A549 (cell line): ENCODE results near the gene ZNF558. TPM values are rescaled to one million over a fixed set of nuclear protein-coding genes. Genes with fewer than 3 reads are reported as not detected.

ENCODE experiments used
- ATAC-seq, 2 experiments: fragments of 200-7000 bp in 1 of 2; fragments of >200 bp in 1 of 2; cut with Nextera tagmentation in 1 of 2; cut with Tn5 transposase in 1 of 2; 3 replicates each; pipeline versions ENCODE4 v1.8.0 to v1.9.1; 2018 to 2020; ENCODE audit warnings: mild to moderate bottlenecking in 1 of 2, moderate library complexity in 1 of 2
- CTCF ChIA-PET: fragments of 300-600 bp; sonication (Branson Sonifier 250); formaldehyde crosslinking; extraction: SDS; loops from one replicate; lab custom pipeline; 2021; ENCODE audit warnings: antibody characterized with exemption, inconsistent platforms; lab: Yijun Ruan, JAX
- POLR2A ChIA-PET: fragments of 350-600 bp; formaldehyde crosslinking; extraction: SDS; loops from one replicate; lab custom pipeline; 2021; ENCODE audit warnings: antibody characterized with exemption, inconsistent platforms; lab: Yijun Ruan, JAX
- DNase-seq, 2 experiments: peaks; one replicate each; pipeline versions ENCODE4 v3.0.0 to v3.0.0-alpha.2; 2011 to 2016; ENCODE audit warnings: low read depth in 1 of 2, low spot score in 1 of 2
- FAIRE-seq: peaks from 2 replicates; lab custom pipeline; 2011; peaks lifted over from hg19 to GRCh38; lab: Jason Lieb, UNC
- H3K27ac ChIP-seq, 2 experiments: fragments of >200 bp; sonication (Bioruptor Twin); formaldehyde crosslinking; 3 replicates each; pipeline ENCODE4 v1.5.1; 2016 to 2017
- H3K4me1 ChIP-seq: fragments of >200 bp; sonication (Bioruptor Twin); formaldehyde crosslinking; 3 replicates; pipeline ENCODE4 v1.6.1; 2016
- H3K4me2 ChIP-seq: fragments of >200 bp; sonication (Bioruptor Twin); formaldehyde crosslinking; 3 replicates; pipeline ENCODE4 v1.6.1; 2016
- H3K4me3 ChIP-seq: fragments of >200 bp; sonication (Bioruptor Twin); formaldehyde crosslinking; 3 replicates; pipeline ENCODE4 v1.5.1; 2016
- H3K9me3 ChIP-seq: fragments of >200 bp; sonication (Bioruptor Twin); formaldehyde crosslinking; 3 replicates; pipeline ENCODE4 v1.6.1; 2016
- FOSL2 ChIP-seq, 2 experiments: fragments of 450-650 bp in 1 of 2; fragments of >200 bp in 1 of 2; sonication (Bioruptor Twin) in 1 of 2; formaldehyde crosslinking; IDR thresholded peaks; 2 replicates each; pipeline versions ENCODE4 v1.5.0 to v1.6.1; 2016 to 2020; ENCODE audit warnings: mild to moderate bottlenecking in 1 of 2, moderate library complexity in 1 of 2
- HEYL ChIP-seq: fragments of 250-450 bp; sonication (Bioruptor Pico); IDR thresholded peaks from 2 replicates; pipeline ENCODE4 v1.8.0; 2021; ENCODE audit warnings: mild to moderate bottlenecking, moderate library complexity
- KDM1A ChIP-seq: fragments of 200-600 bp; sonication (generic); IDR thresholded peaks from 2 replicates; pipeline ENCODE4 v1.6.1; 2016; ENCODE audit warnings: low read depth, mild to moderate bottlenecking
- KDM5A ChIP-seq: fragments of 200-600 bp; sonication (generic); IDR thresholded peaks from 2 replicates; pipeline ENCODE4 v1.6.1; 2016; ENCODE audit warnings: antibody characterized with exemption, mild to moderate bottlenecking
- MAFK ChIP-seq: fragments of 450-650 bp; IDR thresholded peaks from 2 replicates; pipeline ENCODE4 v1.6.1; 2014; ENCODE audit not compliant: partially characterized antibody
- NPAS2 ChIP-seq: fragments of 250-450 bp; sonication (Bioruptor Pico); IDR thresholded peaks from 2 replicates; pipeline ENCODE4 v1.8.0; 2022; ENCODE audit warnings: mild to moderate bottlenecking, moderate library complexity, borderline replicate concordance
- POLR2A ChIP-seq: IDR thresholded peaks from 2 replicates; pipeline ENCODE4 v1.6.1; 2012; ENCODE audit warnings: mild to moderate bottlenecking, low read length
- RARB ChIP-seq: fragments of 250-450 bp; sonication (Bioruptor Pico); IDR thresholded peaks from 2 replicates; pipeline ENCODE4 v1.8.0; 2021; ENCODE audit warnings: mild to moderate bottlenecking, moderate library complexity
- REST ChIP-seq: fragments of 200-600 bp; sonication (generic); IDR thresholded peaks from 2 replicates; pipeline ENCODE4 v1.6.1; 2016; ENCODE audit warnings: antibody characterized with exemption, mild to moderate bottlenecking, moderate library complexity
- RFX5 ChIP-seq: fragments of 450-650 bp; IDR thresholded peaks from 2 replicates; pipeline ENCODE4 v1.7.1; 2014; ENCODE audit warnings: antibody characterized with exemption, mild to moderate bottlenecking, moderate library complexity
- TP53 ChIP-seq: fragments of 250-450 bp; sonication (Bioruptor Pico); IDR thresholded peaks from 2 replicates; pipeline ENCODE4 v1.5.0; 2021; ENCODE audit warnings: mild to moderate bottlenecking, moderate library complexity
- ZC3H11A ChIP-seq: fragments of 450-650 bp; IDR thresholded peaks from 2 replicates; pipeline ENCODE4 v1.6.1; 2014; ENCODE audit warnings: antibody characterized with exemption, mild to moderate bottlenecking
- ZFP36 ChIP-seq: fragments of 450-650 bp; IDR thresholded peaks from 2 replicates; pipeline ENCODE4 v1.6.1; 2014; ENCODE audit warnings: borderline replicate concordance; ENCODE audit not compliant: partially characterized antibody
- ZNF302 ChIP-seq: fragments of 250-450 bp; sonication (Bioruptor Pico); IDR thresholded peaks from 2 replicates; pipeline ENCODE4 v1.9.0; 2021; ENCODE audit warnings: inconsistent platforms, mild to moderate bottlenecking, moderate library complexity
- WGBS: methylation state at CpG from one replicate; pipeline ENCODE4 v1.1.6; 2017; ENCODE audit errors: missing lambda C conversion rate; 5-methylcytosine and 5-hydroxymethylcytosine counted together
- polyA plus RNA-seq, 4 experiments: library from polyadenylated mRNA; depleted of rRNA in 3 of 4; stranded (reverse); fragments of >200 nt; fragmentation: RNase III in 1 of 4; extraction: RNeasy Plus Mini Kit Qiagen cat#74134 plus additional on column Dnase treatment in 1 of 4; gene quantifications; 2 replicates in 3 of 4; 3 replicates in 1 of 4; pipeline ENCODE4 v1.2.3, GENCODE V29; 2011 to 2017

The ZNF558 gene
- polyA plus RNA-seq, 2 of the 4 experiments (the other 2 are of a cell fraction): 8.8 to 30.9 TPM

- H3K27ac ChIP-seq: no peak overlapping the region
- H3K4me3 ChIP-seq: no peak overlapping the region
- peaks cover 2% of the 10 kb centered on the region; the same call in 2 of the 3 replicates for H3K9me3 ChIP-seq
- ATAC-seq: no peak
- WGBS: 22% methylated on average over 2 of the region's 2 CpGs
- CTCF ChIA-PET: no interaction called here
- POLR2A ChIA-PET: no interaction called here
- FAIRE-seq: no peak
- DNase-seq: no peak
- H3K4me1 ChIP-seq: peaks cover 4% of the 10 kb centered on the region; the same call in 1 of the 3 replicates
- H3K4me2 ChIP-seq: no peak overlapping the region
- TF ChIP-seq FOSL2 (IDR thresholded peaks at IDR 0.05) (no peak), FOSL2 (CRISPR knock-in tag; IDR thresholded peaks at IDR 0.05) (no peak), REST (no peak), KDM5A (no peak), ZNF302 (CRISPR knock-in tag) (no peak)
- TF ChIP-seq, all 56 proteins: peak for 0
Measured at GRCh38 chr19:8835446-8835845, 3.3 kb upstream of the ZNF558 start.

GRCh38 chr19:8831832-8832131, 322 bp downstream of the ZNF558 start:
- peak in 1 of 2 experiments; percentile 32 for DNase-seq
- POLR2A ChIA-PET: interaction anchor here (1.3 to 1.4 kb wide), 2 partner anchors 221 to 244 kb away, joined by 3 to 9 read pairs; no protein-coding TSS in a partner anchor
- FAIRE-seq: no peak

GRCh38 chr19:8831373-8831772, 731 bp downstream of the ZNF558 start:
- ChIA-PET CTCF (interaction anchor here (0.6 kb wide), 1 partner anchor 16 kb away, joined by 3 read pairs; no protein-coding TSS in a partner anchor), POLR2A (interaction anchor here (1.3 kb wide), 1 partner anchor 222 kb away, joined by 3 read pairs; no protein-coding TSS in a partner anchor)
- DNase-seq (no peak), ATAC-seq (no peak), FAIRE-seq (no peak)
- Histone ChIP-seq H3K4me3 (peak overlapping the region; percentile 85), H3K27ac (peak overlapping the region; percentile 99), H3K9me3 (peaks cover 2% of the 10 kb centered on the region; the same call in 2 of the 3 replicates), H3K4me2 (peak overlapping the region; percentile 92), H3K4me1 (peaks cover 4% of the 10 kb centered on the region; the same call in 1 of the 3 replicates)
- no peak for TF ChIP-seq RARB (CRISPR knock-in tag)
- no peak for TF ChIP-seq RFX5
- TF ChIP-seq NPAS2 (CRISPR knock-in tag): no peak
- TF ChIP-seq MAFK: no peak
- TF ChIP-seq KDM1A: no peak
- TF ChIP-seq KDM5A: no peak
- TF ChIP-seq TP53: no peak
- 86% methylated on average over 6 of the region's 6 CpGs for WGBS

More at GRCh38 chr19:8831832-8832131, 322 bp downstream of the ZNF558 start:
- Histone ChIP-seq H3K4me3 (peak overlapping the region; percentile 85), H3K27ac (peak overlapping the region; percentile 99), H3K4me1 (peaks cover 4% of the 10 kb centered on the region; the same call in 1 of the 3 replicates)
- ATAC-seq: peak; percentile 54 to 58
- 5% methylated on average over 12 of the region's 16 CpGs for WGBS
- TF ChIP-seq POLR2A (no peak), HEYL (CRISPR knock-in tag) (no peak)
- TF ChIP-seq, all 56 proteins: peak for 0
- Histone ChIP-seq H3K4me2 (peak overlapping the region; percentile 92), H3K9me3 (peaks cover 2% of the 10 kb centered on the region; the same call in 2 of the 3 replicates)
- CTCF ChIA-PET: interaction anchor here (0.6 kb wide), 1 partner anchor 16 kb away, joined by 3 read pairs; no protein-coding TSS in a partner anchor

GRCh38 chr19:8827277-8827676, 4.8 kb downstream of the ZNF558 start:
- Histone ChIP-seq H3K4me2 (no peak overlapping the region), H3K27ac (no peak overlapping the region), H3K4me3 (no peak overlapping the region), H3K9me3 (no peaks in the 10 kb centered on the region), H3K4me1 (peaks cover 4% of the 10 kb centered on the region; the same call in 1 of the 3 replicates)
- TF ChIP-seq ZFP36: no peak
- TF ChIP-seq ZC3H11A: no peak
- DNase-seq (no peak), FAIRE-seq (no peak), ATAC-seq (no peak)
- POLR2A ChIA-PET: interaction anchor here (0.6 kb wide), 1 partner anchor 162 kb away, joined by 3 read pairs; no protein-coding TSS in a partner anchor
- CTCF ChIA-PET: interaction anchor here (1.6 kb wide), 1 partner anchor 172 kb away, joined by 3 read pairs; no protein-coding TSS in a partner anchor
